K562 (cell line): ENCODE measurements around the gene EBI3. TPM values are rescaled to one million over a fixed set of nuclear protein-coding genes. Genes with fewer than 3 reads are reported as not detected.
A peak's percentile ranks its signal among the peaks of the same experiment; 100 is the strongest.

Source experiments
- ADNP ChIP-seq: fragments of 200-800 bp; sonication (Bioruptor generic); IDR thresholded peaks from 2 replicates; pipeline ENCODE4 v1.6.1; 2016; ENCODE audit warnings: missing genetic modification characterization, missing compliant biosample characterization
- AFF4 ChIP-seq: sonication (generic); formaldehyde crosslinking; IDR thresholded peaks from 2 replicates; pipeline ENCODE4 v1.8.0; 2023; ENCODE audit warnings: mild to moderate bottlenecking, missing genetic modification reagents
- CHCHD3 ChIP-seq: fragments of 250-450 bp; sonication (Bioruptor Pico); IDR thresholded peaks from 2 replicates; pipeline ENCODE4 v2.1.2; 2022; ENCODE audit warnings: mild to moderate bottlenecking
- CSDE1 ChIP-seq, 2 experiments: fragments of 450-650 bp; IDR thresholded peaks; 2 replicates each; pipeline ENCODE4 v1.6.1; 2016; ENCODE audit warnings: mild to moderate bottlenecking in 1 of 2
- ELK1 ChIP-seq: sonication (generic); formaldehyde crosslinking; IDR thresholded peaks from 2 replicates; pipeline ENCODE4 v1.8.1; 2022; ENCODE audit warnings: missing genetic modification reagents
- HMGXB4 ChIP-seq: sonication (generic); formaldehyde crosslinking; IDR thresholded peaks from 2 replicates; pipeline ENCODE4 v1.8.1; 2023; ENCODE audit warnings: mild to moderate bottlenecking, missing genetic modification reagents
- HNRNPK ChIP-seq: fragments of 200-400 bp; formaldehyde crosslinking; IDR thresholded peaks from one replicate; pipeline ENCODE4 v1.6.1; 2018; ENCODE audit warnings: mild to moderate bottlenecking, low read depth, low read length; ENCODE audit not compliant: poor library complexity, severe bottlenecking
- ID3 ChIP-seq, 2 experiments: fragments of 250-450 bp in 1 of 2; fragments of 450-650 bp in 1 of 2; sonication (Bioruptor Pico) in 1 of 2; IDR thresholded peaks; 2 replicates each; pipeline versions ENCODE4 v1.6.1 to v1.8.0; 2016 to 2021; ENCODE audit warnings: mild to moderate bottlenecking in 2 of 2, moderate library complexity in 2 of 2, missing compliant biosample characterization in 1 of 2, missing genetic modification characterization in 1 of 2
- MTF1 ChIP-seq: fragments of 250-450 bp; sonication (Bioruptor Pico); IDR thresholded peaks from 2 replicates; pipeline ENCODE4 v1.9.0; 2021; ENCODE audit warnings: moderate library complexity, mild to moderate bottlenecking, inconsistent platforms, borderline replicate concordance
- MXD1 ChIP-seq: fragments of 250-450 bp; sonication (Bioruptor Pico); IDR thresholded peaks from 2 replicates; pipeline ENCODE4 v1.8.0; 2021; ENCODE audit warnings: borderline replicate concordance, mild to moderate bottlenecking, moderate library complexity; ENCODE audit not compliant: poor library complexity, severe bottlenecking
- NFIX ChIP-seq: fragments of 250-450 bp; sonication (Bioruptor Pico); IDR thresholded peaks from 2 replicates; pipeline ENCODE4 v1.4.0; 2020; ENCODE audit warnings: low read depth, mild to moderate bottlenecking, moderate library complexity
- NR2C1 ChIP-seq, 2 experiments: fragments of 450-650 bp; IDR thresholded peaks; 2 replicates each; pipeline ENCODE4 v1.6.1; 2017; ENCODE audit warnings: mild to moderate bottlenecking in 2 of 2, antibody characterized with exemption in 1 of 2, inconsistent platforms in 1 of 2, missing compliant biosample characterization in 1 of 2, missing genetic modification characterization in 1 of 2
- PHB2 ChIP-seq: fragments of 450-650 bp; IDR thresholded peaks from 2 replicates; pipeline ENCODE4 v1.6.1; 2017; ENCODE audit warnings: low read depth
- SMARCB1 ChIP-seq: IDR thresholded peaks from 2 replicates; pipeline ENCODE4 v1.6.1; 2011; ENCODE audit warnings: improper control_type of control experiment, low read depth; ENCODE audit not compliant: insufficient read length
- SREBF2 ChIP-seq: sonication (generic); formaldehyde crosslinking; IDR thresholded peaks from 2 replicates; pipeline ENCODE4 v1.4.0; 2020; ENCODE audit warnings: mild to moderate bottlenecking, missing genetic modification reagents
- SRSF7 ChIP-seq: fragments of 200-400 bp; formaldehyde crosslinking; optimal IDR thresholded peaks from 2 replicates; pipeline ENCODE3; 2017; ENCODE audit warnings: mild to moderate bottlenecking, low read depth, low read length
- TAF1 ChIP-seq: IDR thresholded peaks from 2 replicates; pipeline ENCODE4 v1.6.1; 2011; ENCODE audit warnings: mild to moderate bottlenecking, low read length, moderate library complexity; ENCODE audit not compliant: insufficient read depth, control insufficient read depth, severe bottlenecking; ENCODE audit errors: extremely low read depth
- TAF7 ChIP-seq: fragments of 450-650 bp; IDR thresholded peaks from 2 replicates; pipeline ENCODE4 v1.6.1; 2016; ENCODE audit warnings: missing genetic modification characterization, missing compliant biosample characterization
- ZFPM2 ChIP-seq: fragments of 250-450 bp; sonication (Bioruptor Pico); IDR thresholded peaks from 2 replicates; pipeline ENCODE4 v1.5.1; 2022; ENCODE audit warnings: mild to moderate bottlenecking
- ZNF3 ChIP-seq: fragments of 250-450 bp; sonication (Bioruptor Pico); IDR thresholded peaks from 2 replicates; pipeline ENCODE4 v1.5.0; 2021; ENCODE audit warnings: mild to moderate bottlenecking, moderate library complexity
- polyA plus RNA-seq, 8 experiments: library from polyadenylated mRNA; depleted of rRNA in 4 of 8; stranded (reverse) in 5 of 8; unstranded in 3 of 8; fragments of >200 nt; fragmentation: Nextera tagmentation in 2 of 8; fragmentation: Illumina TruSeq in 1 of 8; extraction: Ambion mirVana in 2 of 8; extraction: Trizol in 1 of 8; gene quantifications; 2 replicates each; pipeline versions ENCODE4 v1.2.1 to v1.2.3, GENCODE V29; 2011 to 2014; ENCODE audit warnings: inconsistent platforms in 1 of 8, missing spikeins in 1 of 8
- total RNA-seq, 7 experiments: library from RNA; depleted of rRNA in 6 of 7; stranded (reverse); fragments of >200 nt in 6 of 7; fragmentation: Illumina TruSeq in 2 of 7; extraction: Trizol in 2 of 7; gene quantifications; 2 replicates each; pipeline versions ENCODE4 v1.2.1 to v1.2.3, GENCODE V29; 2011 to 2021; ENCODE audit warnings: low replicate concordance in 1 of 7

Gene EBI3
- total and polyA plus RNA-seq, 9 of the 15 experiments (the other 6 are each of a cell fraction or from before 2014, with no cell fraction given) = 0.08 to 0.35 (median 0.22) TPM; not detected in 6

GRCh38 chr19:4233282-4233853 lies 4.0 kb downstream of the EBI3 start (continued):
- TF ChIP-seq PHB2 (no peak), CSDE1 (IDR thresholded peaks at IDR 0.05) (no peak), MTF1 (CRISPR knock-in tag) (no peak), SMARCB1 (no peak), AFF4 (no peak), NFIX (CRISPR knock-in tag) (no peak), HMGXB4 (no peak), TAF7 (tag) (no peak), SRSF7 (no peak), ZFPM2 (CRISPR knock-in tag) (no peak), HNRNPK (no peak), TAF1 (no peak), ELK1 (CRISPR knock-in tag) (no peak), NR2C1 (IDR thresholded peaks at IDR 0.05) (0 out of 2 replicates have a peak, but pooled peaks have one; percentile 23), NR2C1 (tag; IDR thresholded peaks at IDR 0.05) (no peak), ADNP (tag) (peak; percentile 93), ZNF3 (no peak), ID3 (CRISPR knock-in tag; IDR thresholded peaks at IDR 0.05) (no peak), ID3 (tag; IDR thresholded peaks at IDR 0.05) (peak; percentile 73), CHCHD3 (CRISPR knock-in tag) (no peak), MXD1 (CRISPR knock-in tag) (no peak), SREBF2 (CRISPR knock-in tag) (no peak)
